ENCODE results near the gene AP3B1.

Gene AP3B1

GRCh38 chr5:78288246-78288645, 6.3 kb downstream of the AP3B1 start:
- no peak for DNase-seq (ENCODE audit: low read depth in 2 of 2)

- no peak for DNase-seq (ENCODE audit: low read depth in 2 of 2)
Measured at GRCh38 chr5:78287833-78288232, 6.7 kb downstream of the AP3B1 start.

GRCh38 chr5:78287169-78287568, 7.3 kb downstream of the AP3B1 start:
- DNase-seq (ENCODE audit: low read depth in 2 of 2), result no peak

- no peak for DNase-seq (ENCODE audit: low read depth in 2 of 2)
Measured at GRCh38 chr5:78286290-78286689, 8.2 kb downstream of the AP3B1 start.

GRCh38 chr5:78283802-78284201, 10.7 kb downstream of the AP3B1 start:
- DNase-seq (ENCODE audit: low read depth in 2 of 2), result no peak

GRCh38 chr5:78283105-78283504, 11.4 kb downstream of the AP3B1 start:
- no peak for DNase-seq (ENCODE audit: low read depth in 2 of 2)

GRCh38 chr5:78280261-78280660, 14.2 kb downstream of the AP3B1 start:
- DNase-seq (ENCODE audit: low read depth in 2 of 2), result no peak

GRCh38 chr5:78279194-78279593, 15.3 kb downstream of the AP3B1 start:
- no peak for DNase-seq (ENCODE audit: low read depth in 2 of 2)

- no peak for DNase-seq (ENCODE audit: low read depth in 2 of 2)
Measured at GRCh38 chr5:78277715-78278114, 16.8 kb downstream of the AP3B1 start.

GRCh38 chr5:78275998-78276543, 18.4 kb downstream of the AP3B1 start:
- no peak for DNase-seq (ENCODE audit: low read depth in 2 of 2)

GRCh38 chr5:78274540-78275197, 19.8 kb downstream of the AP3B1 start:
- DNase-seq (ENCODE audit: low read depth in 2 of 2), result no peak

- no peak for DNase-seq (ENCODE audit: low read depth in 2 of 2)
Measured at GRCh38 chr5:78273436-78273835, 21.1 kb downstream of the AP3B1 start.

GRCh38 chr5:78271766-78272165, 22.7 kb downstream of the AP3B1 start:
- no peak for DNase-seq (ENCODE audit: low read depth in 2 of 2)

- DNase-seq (ENCODE audit: low read depth in 2 of 2), result no peak
Measured at GRCh38 chr5:78269088-78269703, 25.3 kb downstream of the AP3B1 start.

GRCh38 chr5:78268356-78268755, 26.1 kb downstream of the AP3B1 start:
- no peak for DNase-seq (ENCODE audit: low read depth in 2 of 2)

- no peak for DNase-seq (ENCODE audit: low read depth in 2 of 2)
Measured at GRCh38 chr5:78265163-78265562, 29.3 kb downstream of the AP3B1 start.

- DNase-seq (ENCODE audit: low read depth in 2 of 2), result no peak
Measured at GRCh38 chr5:78264600-78264999, 29.9 kb downstream of the AP3B1 start.

GRCh38 chr5:78260771-78261170, 33.7 kb downstream of the AP3B1 start:
- no peak for DNase-seq (ENCODE audit: low read depth in 2 of 2)

GRCh38 chr5:78253201-78253600, 41.3 kb downstream of the AP3B1 start:
- DNase-seq (ENCODE audit: low read depth in 2 of 2), result no peak

GRCh38 chr5:78252715-78253114, 41.8 kb downstream of the AP3B1 start:
- no peak for DNase-seq (ENCODE audit: low read depth in 2 of 2)

- DNase-seq (ENCODE audit: low read depth in 2 of 2), result no peak
Measured at GRCh38 chr5:78251663-78252284, 42.7 kb downstream of the AP3B1 start.

GRCh38 chr5:78245136-78245535, 49.4 kb downstream of the AP3B1 start:
- DNase-seq (ENCODE audit: low read depth in 2 of 2), result no peak

- DNase-seq (ENCODE audit: low read depth in 2 of 2), result no peak
Measured at GRCh38 chr5:78243639-78244038, 50.9 kb downstream of the AP3B1 start.
